Erythroblast (primary cell): Measurements from ENCODE around the gene ZNF689.

Experiments used
- GATA1 ChIP-seq: IDR thresholded peaks from 2 replicates; pipeline ENCODE4 v1.6.1; 2011; ENCODE audit warnings: low read depth, mild to moderate bottlenecking, control low read depth, low read length, moderate library complexity
- POLR2A ChIP-seq: IDR thresholded peaks from 2 replicates; pipeline ENCODE4 v1.6.1; 2011; ENCODE audit warnings: mild to moderate bottlenecking, low read length

- no peak for TF ChIP-seq POLR2A
- TF ChIP-seq GATA1: no peak
Observed at GRCh38 chr16:30567160-30567990, 42.8 kb downstream of the ZNF689 start.
